ENCODE measurements around the gene FADS2. TPM values are rescaled to one million over a fixed set of nuclear protein-coding genes. Genes with fewer than 3 reads are reported as not detected.

FADS2 gene
- total and polyA plus RNA-seq, 9 of the 15 experiments (the other 6 are each of a cell fraction or from before 2014, with no cell fraction given), result 2.9 to 42.8 (median 16.2) TPM

DNA sequence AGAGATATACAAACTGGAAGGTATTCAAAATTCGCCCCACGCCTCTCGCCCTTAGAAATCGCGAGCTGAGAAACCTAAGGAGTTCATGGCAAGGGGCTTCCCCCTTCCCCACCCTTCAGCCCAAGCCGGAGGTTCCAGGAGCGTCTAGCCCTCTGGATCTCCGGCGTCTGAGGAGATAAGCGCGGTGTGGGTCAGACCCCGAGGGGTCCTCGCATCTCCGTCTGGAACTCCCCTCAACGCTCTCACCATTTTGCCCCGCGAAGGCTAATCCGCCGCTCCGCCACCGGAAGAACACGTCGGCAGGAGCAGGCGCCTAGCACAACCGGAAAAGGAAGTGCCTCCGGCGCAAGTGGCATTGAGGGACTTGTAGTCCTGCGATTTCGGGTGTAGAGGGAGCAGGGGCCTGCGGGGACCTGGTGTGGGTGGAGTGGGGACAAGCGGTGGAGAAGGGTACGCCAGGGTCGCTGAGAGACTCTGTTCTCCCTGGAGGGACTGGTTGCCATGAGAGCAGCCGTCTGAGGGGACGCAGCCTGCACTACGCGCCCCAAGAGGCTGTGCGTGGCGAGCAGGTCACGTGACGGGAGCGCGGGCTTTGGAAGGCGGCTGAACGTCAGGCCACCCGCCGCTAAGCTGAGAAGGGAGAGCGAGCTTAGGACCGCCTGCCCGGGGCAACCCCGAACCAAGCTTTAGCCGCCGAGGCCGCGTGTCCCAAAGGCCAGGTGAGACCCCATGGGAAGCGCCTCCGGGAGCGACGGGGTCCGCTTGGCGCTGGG lies 35.6 kb upstream of the FADS2 start, which contains the start of the genes FEN1 and TMEM258 (continued):
- TF ChIP-seq, protein P1, sequence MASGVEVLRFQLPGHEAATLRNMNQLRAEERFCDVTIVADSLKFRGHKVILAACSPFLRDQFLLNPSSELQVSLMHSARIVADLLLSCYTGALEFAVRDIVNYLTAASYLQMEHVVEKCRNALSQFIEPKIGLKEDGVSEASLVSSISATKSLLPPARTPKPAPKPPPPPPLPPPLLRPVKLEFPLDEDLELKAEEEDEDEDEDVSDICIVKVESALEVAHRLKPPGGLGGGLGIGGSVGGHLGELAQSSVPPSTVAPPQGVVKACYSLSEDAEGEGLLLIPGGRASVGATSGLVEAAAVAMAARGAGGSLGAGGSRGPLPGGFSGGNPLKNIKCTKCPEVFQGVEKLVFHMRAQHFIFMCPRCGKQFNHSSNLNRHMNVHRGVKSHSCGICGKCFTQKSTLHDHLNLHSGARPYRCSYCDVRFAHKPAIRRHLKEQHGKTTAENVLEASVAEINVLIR (CRISPR knock-in tag; IDR thresholded peaks at IDR 0.05), result peak; percentile 52; the same call in 1 of the 2 replicates
- TF ChIP-seq ZC3H11A (IDR thresholded peaks at IDR 0.05; ENCODE audit: low read depth, low read length) (no peak), MAZ (CRISPR knock-in tag; conservative IDR thresholded peaks at IDR 0.05 in 1 of 2, IDR thresholded peaks at IDR 0.05 in 1 of 2) (peak in 1 of 2 experiments; percentile 83; a peak in 2 of 4 replicates), NCOR1 (IDR thresholded peaks at IDR 0.05) (0 out of 2 replicates have a peak, but pooled peaks have one; percentile 22), SRSF1 (IDR thresholded peaks at IDR 0.05; ENCODE audit: low read depth, low read length) (no peak), TAF9B (IDR thresholded peaks at IDR 0.05; ENCODE audit: partially characterized antibody) (peak; percentile 77), ZBTB8A (IDR thresholded peaks at IDR 0.05; ENCODE audit: partially characterized antibody) (no peak), RNF2 (IDR thresholded peaks at IDR 0.05) (peak; percentile 34; the same call in 1 of the 2 replicates)
- TF ChIP-seq, protein P2, sequence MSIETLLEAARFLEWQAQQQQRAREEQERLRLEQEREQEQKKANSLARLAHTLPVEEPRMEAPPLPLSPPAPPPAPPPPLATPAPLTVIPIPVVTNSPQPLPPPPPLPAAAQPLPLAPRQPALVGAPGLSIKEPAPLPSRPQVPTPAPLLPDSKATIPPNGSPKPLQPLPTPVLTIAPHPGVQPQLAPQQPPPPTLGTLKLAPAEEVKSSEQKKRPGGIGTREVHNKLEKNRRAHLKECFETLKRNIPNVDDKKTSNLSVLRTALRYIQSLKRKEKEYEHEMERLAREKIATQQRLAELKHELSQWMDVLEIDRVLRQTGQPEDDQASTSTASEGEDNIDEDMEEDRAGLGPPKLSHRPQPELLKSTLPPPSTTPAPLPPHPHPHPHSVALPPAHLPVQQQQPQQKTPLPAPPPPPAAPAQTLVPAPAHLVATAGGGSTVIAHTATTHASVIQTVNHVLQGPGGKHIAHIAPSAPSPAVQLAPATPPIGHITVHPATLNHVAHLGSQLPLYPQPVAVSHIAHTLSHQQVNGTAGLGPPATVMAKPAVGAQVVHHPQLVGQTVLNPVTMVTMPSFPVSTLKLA (conservative IDR thresholded peaks at IDR 0.05), result peak; percentile 97
- TF ChIP-seq, protein P3, sequence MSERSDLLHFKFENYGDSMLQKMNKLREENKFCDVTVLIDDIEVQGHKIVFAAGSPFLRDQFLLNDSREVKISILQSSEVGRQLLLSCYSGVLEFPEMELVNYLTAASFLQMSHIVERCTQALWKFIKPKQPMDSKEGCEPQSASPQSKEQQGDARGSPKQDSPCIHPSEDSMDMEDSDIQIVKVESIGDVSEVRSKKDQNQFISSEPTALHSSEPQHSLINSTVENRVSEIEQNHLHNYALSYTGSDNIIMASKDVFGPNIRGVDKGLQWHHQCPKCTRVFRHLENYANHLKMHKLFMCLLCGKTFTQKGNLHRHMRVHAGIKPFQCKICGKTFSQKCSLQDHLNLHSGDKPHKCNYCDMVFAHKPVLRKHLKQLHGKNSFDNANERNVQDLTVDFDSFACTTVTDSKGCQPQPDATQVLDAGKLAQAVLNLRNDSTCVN (CRISPR knock-in tag; IDR thresholded peaks at IDR 0.05), result peak; percentile 79; the same call in 1 of the 2 replicates
- TF ChIP-seq, protein P4, sequence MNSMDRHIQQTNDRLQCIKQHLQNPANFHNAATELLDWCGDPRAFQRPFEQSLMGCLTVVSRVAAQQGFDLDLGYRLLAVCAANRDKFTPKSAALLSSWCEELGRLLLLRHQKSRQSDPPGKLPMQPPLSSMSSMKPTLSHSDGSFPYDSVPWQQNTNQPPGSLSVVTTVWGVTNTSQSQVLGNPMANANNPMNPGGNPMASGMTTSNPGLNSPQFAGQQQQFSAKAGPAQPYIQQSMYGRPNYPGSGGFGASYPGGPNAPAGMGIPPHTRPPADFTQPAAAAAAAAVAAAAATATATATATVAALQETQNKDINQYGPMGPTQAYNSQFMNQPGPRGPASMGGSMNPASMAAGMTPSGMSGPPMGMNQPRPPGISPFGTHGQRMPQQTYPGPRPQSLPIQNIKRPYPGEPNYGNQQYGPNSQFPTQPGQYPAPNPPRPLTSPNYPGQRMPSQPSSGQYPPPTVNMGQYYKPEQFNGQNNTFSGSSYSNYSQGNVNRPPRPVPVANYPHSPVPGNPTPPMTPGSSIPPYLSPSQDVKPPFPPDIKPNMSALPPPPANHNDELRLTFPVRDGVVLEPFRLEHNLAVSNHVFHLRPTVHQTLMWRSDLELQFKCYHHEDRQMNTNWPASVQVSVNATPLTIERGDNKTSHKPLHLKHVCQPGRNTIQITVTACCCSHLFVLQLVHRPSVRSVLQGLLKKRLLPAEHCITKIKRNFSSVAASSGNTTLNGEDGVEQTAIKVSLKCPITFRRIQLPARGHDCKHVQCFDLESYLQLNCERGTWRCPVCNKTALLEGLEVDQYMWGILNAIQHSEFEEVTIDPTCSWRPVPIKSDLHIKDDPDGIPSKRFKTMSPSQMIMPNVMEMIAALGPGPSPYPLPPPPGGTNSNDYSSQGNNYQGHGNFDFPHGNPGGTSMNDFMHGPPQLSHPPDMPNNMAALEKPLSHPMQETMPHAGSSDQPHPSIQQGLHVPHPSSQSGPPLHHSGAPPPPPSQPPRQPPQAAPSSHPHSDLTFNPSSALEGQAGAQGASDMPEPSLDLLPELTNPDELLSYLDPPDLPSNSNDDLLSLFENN (IDR thresholded peaks at IDR 0.05; ENCODE audit: low read depth in 2 of 2, low read length in 2 of 2), result peak in 1 of 2 experiments; percentile 38; a peak in 1 of 4 replicates
- TF ChIP-seq, protein P5, sequence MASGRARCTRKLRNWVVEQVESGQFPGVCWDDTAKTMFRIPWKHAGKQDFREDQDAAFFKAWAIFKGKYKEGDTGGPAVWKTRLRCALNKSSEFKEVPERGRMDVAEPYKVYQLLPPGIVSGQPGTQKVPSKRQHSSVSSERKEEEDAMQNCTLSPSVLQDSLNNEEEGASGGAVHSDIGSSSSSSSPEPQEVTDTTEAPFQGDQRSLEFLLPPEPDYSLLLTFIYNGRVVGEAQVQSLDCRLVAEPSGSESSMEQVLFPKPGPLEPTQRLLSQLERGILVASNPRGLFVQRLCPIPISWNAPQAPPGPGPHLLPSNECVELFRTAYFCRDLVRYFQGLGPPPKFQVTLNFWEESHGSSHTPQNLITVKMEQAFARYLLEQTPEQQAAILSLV (tag; IDR thresholded peaks at IDR 0.05), result no peak
- TF ChIP-seq, protein P6, sequence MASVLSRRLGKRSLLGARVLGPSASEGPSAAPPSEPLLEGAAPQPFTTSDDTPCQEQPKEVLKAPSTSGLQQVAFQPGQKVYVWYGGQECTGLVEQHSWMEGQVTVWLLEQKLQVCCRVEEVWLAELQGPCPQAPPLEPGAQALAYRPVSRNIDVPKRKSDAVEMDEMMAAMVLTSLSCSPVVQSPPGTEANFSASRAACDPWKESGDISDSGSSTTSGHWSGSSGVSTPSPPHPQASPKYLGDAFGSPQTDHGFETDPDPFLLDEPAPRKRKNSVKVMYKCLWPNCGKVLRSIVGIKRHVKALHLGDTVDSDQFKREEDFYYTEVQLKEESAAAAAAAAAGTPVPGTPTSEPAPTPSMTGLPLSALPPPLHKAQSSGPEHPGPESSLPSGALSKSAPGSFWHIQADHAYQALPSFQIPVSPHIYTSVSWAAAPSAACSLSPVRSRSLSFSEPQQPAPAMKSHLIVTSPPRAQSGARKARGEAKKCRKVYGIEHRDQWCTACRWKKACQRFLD (CRISPR knock-in tag; IDR thresholded peaks at IDR 0.05), result peak; percentile 75
